HEK293 (cell line): ENCODE measurements around the gene PAPOLB.
"Not testable (repeated sequence)": the region's sequence is repeated elsewhere in the genome, so short reads cannot be mapped to it uniquely, and the experiment has no call there.

Experiments
- CTCF ChIA-PET: fragments of 350-600 bp; formaldehyde crosslinking; extraction: SDS; loops from one replicate; lab custom pipeline; 2021; ENCODE audit warnings: antibody characterized with exemption; lab: Yijun Ruan, JAX
- POLR2A ChIA-PET: fragments of 300-600 bp; formaldehyde crosslinking; extraction: SDS; loops from one replicate; lab custom pipeline; 2020; ENCODE audit warnings: antibody characterized with exemption, inconsistent platforms; lab: Yijun Ruan, JAX
- H3K27ac ChIP-seq: fragments of 200-500 bp; sonication (Bioruptor generic); 2 replicates; pipeline ENCODE4 v1.5.1; 2014; ENCODE audit warnings: low read depth, low read length, control low read depth, inconsistent platforms; ENCODE audit errors: extremely low read depth
- H3K36me3 ChIP-seq, 2 experiments: fragments of 200-500 bp in 1 of 2; sonication (Bioruptor generic) in 1 of 2; 1 replicate in 1 of 2; 2 replicates in 1 of 2; pipeline ENCODE4 v1.5.1; 2014 to 2017; ENCODE audit warnings: inconsistent platforms in 2 of 2, low read length in 2 of 2; ENCODE audit not compliant: control insufficient read depth in 2 of 2, insufficient read depth in 1 of 2
- H3K4me1 ChIP-seq: fragments of 200-500 bp; sonication (Bioruptor generic); 2 replicates; pipeline ENCODE4 v1.5.1; 2014; ENCODE audit warnings: mild to moderate bottlenecking, low read length, inconsistent platforms; ENCODE audit not compliant: control insufficient read depth, insufficient read depth
- H3K4me3 ChIP-seq: 2 replicates; pipeline ENCODE4 v1.5.1; 2011; ENCODE audit warnings: low read depth, mild to moderate bottlenecking, control low read depth, low read length, moderate library complexity
- H3K9me3 ChIP-seq: fragments of 200-500 bp; sonication (Bioruptor generic); 2 replicates; pipeline ENCODE4 v1.5.1; 2014; ENCODE audit warnings: low read depth, low read length, inconsistent platforms; ENCODE audit not compliant: control insufficient read depth, insufficient read depth
- GLI4 ChIP-seq: fragments of 450-650 bp; formaldehyde crosslinking; IDR thresholded peaks from 2 replicates; pipeline ENCODE4 v1.5.1; 2016; ENCODE audit warnings: missing biosample characterization, missing genetic modification characterization
- KLF8 ChIP-seq: fragments of 450-650 bp; formaldehyde crosslinking; IDR thresholded peaks from 2 replicates; pipeline ENCODE4 v1.5.1; 2016; ENCODE audit warnings: missing biosample characterization, missing genetic modification characterization
- REST ChIP-seq: fragments of 450-650 bp; formaldehyde crosslinking; IDR thresholded peaks from 2 replicates; pipeline ENCODE4 v1.5.1; 2016; ENCODE audit warnings: missing biosample characterization, missing genetic modification characterization
- SP3 ChIP-seq: fragments of 450-650 bp; formaldehyde crosslinking; IDR thresholded peaks from 2 replicates; pipeline ENCODE4 v1.5.1; 2016; ENCODE audit warnings: missing biosample characterization, missing genetic modification characterization
- ZBTB11 ChIP-seq: fragments of 450-650 bp; formaldehyde crosslinking; conservative IDR thresholded peaks from 2 replicates; pipeline ENCODE4 v1.5.1; 2016; ENCODE audit warnings: low read depth, missing biosample characterization, missing genetic modification characterization
- ZBTB21 ChIP-seq: fragments of 450-650 bp; formaldehyde crosslinking; IDR thresholded peaks from 2 replicates; pipeline ENCODE4 v1.5.1; 2017; ENCODE audit warnings: missing biosample characterization, missing genetic modification characterization
- ZBTB8A ChIP-seq: fragments of 450-650 bp; formaldehyde crosslinking; IDR thresholded peaks from 2 replicates; pipeline ENCODE4 v1.5.1; 2016; ENCODE audit warnings: missing biosample characterization, missing genetic modification characterization
- ZNF202 ChIP-seq: fragments of 450-650 bp; formaldehyde crosslinking; IDR thresholded peaks from 2 replicates; pipeline ENCODE4 v1.5.1; 2016; ENCODE audit warnings: missing biosample characterization, missing genetic modification characterization, borderline replicate concordance
- ZNF266 ChIP-seq: fragments of 450-650 bp; formaldehyde crosslinking; IDR thresholded peaks from 2 replicates; pipeline ENCODE4 v1.5.1; 2016; ENCODE audit warnings: missing biosample characterization, missing genetic modification characterization, low read depth
- ZNF394 ChIP-seq: fragments of 450-650 bp; formaldehyde crosslinking; IDR thresholded peaks from 2 replicates; pipeline ENCODE4 v1.5.1; 2016; ENCODE audit warnings: missing biosample characterization, missing genetic modification characterization, mild to moderate bottlenecking, moderate library complexity, borderline replicate concordance
- ZNF426 ChIP-seq: fragments of 450-650 bp; formaldehyde crosslinking; IDR thresholded peaks from 2 replicates; pipeline ENCODE4 v1.5.1; 2017; ENCODE audit warnings: missing biosample characterization, missing genetic modification characterization, mild to moderate bottlenecking, inconsistent platforms, moderate library complexity
- ZNF501 ChIP-seq: fragments of 450-650 bp; formaldehyde crosslinking; IDR thresholded peaks from 2 replicates; pipeline ENCODE4 v1.5.1; 2016; ENCODE audit warnings: missing biosample characterization, missing genetic modification characterization
- ZNF510 ChIP-seq: fragments of 450-650 bp; formaldehyde crosslinking; IDR thresholded peaks from 2 replicates; pipeline ENCODE4 v1.5.1; 2018; ENCODE audit warnings: mild to moderate bottlenecking, missing genetic modification characterization, missing biosample characterization; ENCODE audit not compliant: insufficient replicate concordance
- ZNF514 ChIP-seq: fragments of 450-650 bp; formaldehyde crosslinking; IDR thresholded peaks from 2 replicates; pipeline ENCODE4 v1.5.1; 2016; ENCODE audit warnings: missing biosample characterization, missing genetic modification characterization
- ZNF555 ChIP-seq: fragments of 450-650 bp; formaldehyde crosslinking; conservative IDR thresholded peaks from 2 replicates; pipeline ENCODE4 v1.5.1; 2017; ENCODE audit warnings: missing biosample characterization, mild to moderate bottlenecking, missing genetic modification characterization, inconsistent platforms
- ZNF623 ChIP-seq: fragments of 450-650 bp; formaldehyde crosslinking; IDR thresholded peaks from 2 replicates; pipeline ENCODE4 v1.5.1; 2016; ENCODE audit warnings: missing biosample characterization, missing genetic modification characterization
- ZNF629 ChIP-seq: fragments of 450-650 bp; formaldehyde crosslinking; IDR thresholded peaks from 2 replicates; pipeline ENCODE4 v1.5.1; 2017; ENCODE audit warnings: missing biosample characterization, missing genetic modification characterization
- ZNF654 ChIP-seq: fragments of 450-650 bp; formaldehyde crosslinking; IDR thresholded peaks from 2 replicates; pipeline ENCODE4 v1.5.1; 2016; ENCODE audit warnings: low read depth, missing biosample characterization, missing genetic modification characterization
- ZNF664 ChIP-seq: fragments of 450-650 bp; formaldehyde crosslinking; IDR thresholded peaks from 2 replicates; pipeline ENCODE4 v1.5.1; 2016; ENCODE audit warnings: missing biosample characterization, missing genetic modification characterization
- ZNF791 ChIP-seq: fragments of 450-650 bp; formaldehyde crosslinking; IDR thresholded peaks from 2 replicates; pipeline ENCODE4 v1.5.1; 2016; ENCODE audit warnings: missing biosample characterization, missing genetic modification characterization
- ZSCAN18 ChIP-seq: fragments of 450-650 bp; formaldehyde crosslinking; IDR thresholded peaks from 2 replicates; pipeline ENCODE4 v1.5.1; 2016; ENCODE audit warnings: missing biosample characterization, missing genetic modification characterization
- ZXDB ChIP-seq: fragments of 450-650 bp; formaldehyde crosslinking; IDR thresholded peaks from 2 replicates; pipeline ENCODE4 v1.5.1; 2016; ENCODE audit warnings: missing biosample characterization, missing genetic modification characterization

The PAPOLB gene

GRCh38 chr7:4893929-4894475 lies 32.2 kb upstream of the PAPOLB start (continued):
- TF ChIP-seq ZSCAN18 (no peak), ZNF501 (tag by site-specific recombination) (no peak), SP3 (tag by site-specific recombination) (no peak), GLI4 (tag by site-specific recombination) (no peak), KLF8 (tag by site-specific recombination) (no peak)
- TF ChIP-seq, all 188 proteins: peak for 0

GRCh38 chr7:4893188-4893587 lies 31.4 kb upstream of the PAPOLB start:
- H3K36me3 ChIP-seq, H3K4me1 ChIP-seq, H3K27ac ChIP-seq, H3K9me3 ChIP-seq, H3K4me3 ChIP-seq: not testable (repeated sequence)
- ChIA-PET POLR2A (interaction anchor here (1.1 kb wide), 1 partner anchor 46 kb away, joined by 3 read pairs; no protein-coding TSS in a partner anchor), CTCF (interaction anchor here (0.7 to 2.0 kb wide), 2 partner anchors 9 to 15 kb away, joined by 3 to 15 read pairs; partner anchors contain the start of gene RADIL)
- 0 out of 2 replicates have a peak, but pooled peaks have one; percentile 30 for TF ChIP-seq ZNF664 (tag by site-specific recombination)
- 0 out of 2 replicates have a peak, but pooled peaks have one; percentile 34 for TF ChIP-seq ZNF791 (tag by site-specific recombination)
- peak; percentile 73 for TF ChIP-seq ZNF555 (tag by site-specific recombination)
- peak; percentile 85 for TF ChIP-seq ZNF394 (tag by site-specific recombination)
- 0 out of 2 replicates have a peak, but pooled peaks have one; percentile 37 for TF ChIP-seq ZNF266 (tag by site-specific recombination)
- 0 out of 2 replicates have a peak, but pooled peaks have one; percentile 17 for TF ChIP-seq ZNF202 (tag by site-specific recombination)
- peak; percentile 65 for TF ChIP-seq ZNF623 (tag by site-specific recombination)
- peak; percentile 38; the same call in 1 of the 2 replicates for TF ChIP-seq REST (tag by site-specific recombination)
- TF ChIP-seq ZNF629 (tag by site-specific recombination) = peak; percentile 42
- peak; percentile 60 for TF ChIP-seq ZBTB8A
- peak; percentile 43 for TF ChIP-seq ZNF510 (tag by site-specific recombination)
- TF ChIP-seq ZNF654 (tag by site-specific recombination) = peak; percentile 11; the same call in 1 of the 2 replicates
- 0 out of 2 replicates have a peak, but pooled peaks have one; percentile 22 for TF ChIP-seq ZXDB (tag by site-specific recombination)
- 0 out of 2 replicates have a peak, but pooled peaks have one; percentile 17 for TF ChIP-seq ZBTB21 (tag by site-specific recombination)
- TF ChIP-seq ZNF426 (tag by site-specific recombination) = peak; percentile 73
- peak; percentile 66 for TF ChIP-seq ZBTB11 (tag by site-specific recombination)
- TF ChIP-seq ZNF514 (tag by site-specific recombination) = 0 out of 2 replicates have a peak, but pooled peaks have one; percentile 24
